Gastroesophageal sphincter (tissue), 4 donors: ENCODE results near the gene FRMD5. TPM values are rescaled to one million over a fixed set of nuclear protein-coding genes. Genes with fewer than 3 reads are reported as not detected.
"Not testable (repeated sequence)": the region's sequence is repeated elsewhere in the genome, so short reads cannot be mapped to it uniquely, and the experiment has no call there.

Source experiments
- ATAC-seq: fragments of 150-250 bp; one replicate; pipeline ENCODE4 v1.9.1; 2016; ENCODE audit warnings: mild to moderate bottlenecking, moderate library complexity
- H3K27ac ChIP-seq, 4 donors: fragments of 200-600 bp; sonication (generic) in 3 of 4; 1 replicate in 3 of 4; 2 replicates in 1 of 4; pipeline ENCODE4 v1.5.1; 2016 to 2019
- H3K27me3 ChIP-seq: fragments of 200-600 bp; sonication (generic); one replicate; pipeline ENCODE4 v1.5.1; 2019
- H3K36me3 ChIP-seq, 2 donors: fragments of 200-600 bp; sonication (generic); one replicate each; pipeline ENCODE4 v1.5.1; 2019; ENCODE audit warnings: control low read depth in 1 of 2
- H3K4me1 ChIP-seq, 3 donors: fragments of 200-600 bp; sonication (generic); 1 replicate in 2 of 3; 2 replicates in 1 of 3; pipeline ENCODE4 v1.5.1; 2016 to 2019; ENCODE audit warnings: control low read depth in 2 of 3
- H3K4me3 ChIP-seq, 2 donors: fragments of 200-600 bp; sonication (generic); one replicate each; pipeline ENCODE4 v1.5.1; 2019; ENCODE audit warnings: mild to moderate bottlenecking in 1 of 2, moderate library complexity in 1 of 2
- H3K9me3 ChIP-seq, 3 donors: fragments of 200-600 bp; sonication (generic); one replicate each; pipeline ENCODE4 v1.5.1; 2017 to 2019; ENCODE audit warnings: control low read depth in 2 of 3
- EP300 ChIP-seq: sonication (generic); formaldehyde crosslinking; IDR thresholded peaks from one replicate; pipeline ENCODE4 v1.6.1; 2017; ENCODE audit warnings: antibody characterized with exemption, mild to moderate bottlenecking
- POLR2A ChIP-seq, 2 donors: fragments of 450-650 bp; IDR thresholded peaks; one replicate each; pipeline ENCODE4 v1.6.1; 2017; ENCODE audit warnings: antibody characterized with exemption in 2 of 2, mild to moderate bottlenecking in 2 of 2, moderate library complexity in 1 of 2
- POLR2AphosphoS5 ChIP-seq: sonication (generic); formaldehyde crosslinking; IDR thresholded peaks from one replicate; pipeline ENCODE4 v1.6.1; 2017; ENCODE audit warnings: antibody characterized with exemption
- WGBS, 2 donors: methylation state at CpG; one replicate each; pipeline ENCODE4 v1.1.5; 2018; ENCODE audit warnings: low coverage in 1 of 2; 5-methylcytosine and 5-hydroxymethylcytosine counted together
- total RNA-seq, 4 donors: library from RNA; depleted of rRNA; stranded (reverse); fragments of >200 nt; gene quantifications; one replicate each; pipeline ENCODE4 v1.1.0, GENCODE V29; 2016
- TF ChIP-seq, protein P1 (sequence below), 4 experiments: fragments of 200-600 bp in 2 of 4; fragments of 450-650 bp in 2 of 4; sonication (generic) in 1 of 4; IDR thresholded peaks; one replicate each; pipeline ENCODE4 v1.5.1; 2017 to 2019; ENCODE audit warnings: antibody characterized with exemption in 4 of 4, mild to moderate bottlenecking in 2 of 4, moderate library complexity in 2 of 4

The FRMD5 gene
- total RNA-seq, 4 donors from 2014 or later: 0.47 to 1.2 (median 0.90) TPM

GRCh38 chr15:44227584-44227983 is 32.5 kb upstream of the FRMD5 start:
- Histone ChIP-seq H3K27ac (no peak overlapping the region), H3K4me3 (no peak overlapping the region), H3K9me3 (peaks cover 0 to 7% (median 0%) of the 10 kb centered on the region in 3 donors), H3K27me3 (peaks cover 16% of the 10 kb centered on the region), H3K4me1 (no peaks in the 10 kb centered on the region), H3K36me3 (no peaks in the 10 kb centered on the region)
- TF ChIP-seq POLR2AphosphoS5 (no peak), POLR2A (IDR thresholded peaks at IDR 0.05) (no peak), EP300 (no peak)
- TF ChIP-seq, protein P1, sequence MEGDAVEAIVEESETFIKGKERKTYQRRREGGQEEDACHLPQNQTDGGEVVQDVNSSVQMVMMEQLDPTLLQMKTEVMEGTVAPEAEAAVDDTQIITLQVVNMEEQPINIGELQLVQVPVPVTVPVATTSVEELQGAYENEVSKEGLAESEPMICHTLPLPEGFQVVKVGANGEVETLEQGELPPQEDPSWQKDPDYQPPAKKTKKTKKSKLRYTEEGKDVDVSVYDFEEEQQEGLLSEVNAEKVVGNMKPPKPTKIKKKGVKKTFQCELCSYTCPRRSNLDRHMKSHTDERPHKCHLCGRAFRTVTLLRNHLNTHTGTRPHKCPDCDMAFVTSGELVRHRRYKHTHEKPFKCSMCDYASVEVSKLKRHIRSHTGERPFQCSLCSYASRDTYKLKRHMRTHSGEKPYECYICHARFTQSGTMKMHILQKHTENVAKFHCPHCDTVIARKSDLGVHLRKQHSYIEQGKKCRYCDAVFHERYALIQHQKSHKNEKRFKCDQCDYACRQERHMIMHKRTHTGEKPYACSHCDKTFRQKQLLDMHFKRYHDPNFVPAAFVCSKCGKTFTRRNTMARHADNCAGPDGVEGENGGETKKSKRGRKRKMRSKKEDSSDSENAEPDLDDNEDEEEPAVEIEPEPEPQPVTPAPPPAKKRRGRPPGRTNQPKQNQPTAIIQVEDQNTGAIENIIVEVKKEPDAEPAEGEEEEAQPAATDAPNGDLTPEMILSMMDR (IDR thresholded peaks at IDR 0.05): no peak
- ATAC-seq: no peak

DNA sequence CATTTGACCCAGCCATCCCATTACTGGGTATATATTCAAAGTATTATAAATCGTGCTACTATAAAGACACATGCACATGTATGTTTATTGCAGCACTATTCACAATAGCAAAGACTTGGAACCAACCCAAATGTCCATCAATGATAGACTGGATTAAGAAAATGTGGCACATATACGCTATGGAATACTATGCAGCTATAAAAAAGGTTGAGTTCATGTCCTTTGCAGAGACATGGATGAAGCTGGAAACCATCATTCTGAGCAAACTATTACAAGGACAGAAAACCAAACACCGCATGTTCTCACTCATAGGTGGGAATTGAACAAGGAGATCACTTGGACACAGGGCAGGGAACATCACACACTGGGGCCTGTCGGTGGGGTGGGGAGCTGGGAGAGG is 31.9 kb upstream of the FRMD5 start:
- not testable (repeated sequence) for H3K4me1 ChIP-seq, ATAC-seq, H3K27ac ChIP-seq, H3K9me3 ChIP-seq, H3K4me3 ChIP-seq, H3K36me3 ChIP-seq
- 91 to 95% methylated on average over 4 of the region's 4 CpGs for WGBS, 2 donors
- H3K27me3 ChIP-seq: peaks cover 17% of the 10 kb centered on the region

- Histone ChIP-seq H3K4me1 (no peaks in the 10 kb centered on the region), H3K36me3 (no peaks in the 10 kb centered on the region), H3K27me3 (peaks cover 17% of the 10 kb centered on the region), H3K9me3 (peaks cover 0 to 7% (median 0%) of the 10 kb centered on the region in 3 donors), H3K27ac (no peak overlapping the region), H3K4me3 (no peak overlapping the region)
- TF ChIP-seq EP300: no peak
- TF ChIP-seq POLR2AphosphoS5: no peak
- TF ChIP-seq, protein P1 (IDR thresholded peaks at IDR 0.05): no peak
- TF ChIP-seq POLR2A (IDR thresholded peaks at IDR 0.05): no peak
- 44 to 53% methylated on average over 1 of the region's 1 CpG for WGBS, 2 donors
- no peak for ATAC-seq
Observed at GRCh38 chr15:44222478-44222877, 27.4 kb upstream of the FRMD5 start.

GRCh38 chr15:44219073-44219472 is 24.0 kb upstream of the FRMD5 start:
- TF ChIP-seq POLR2A (IDR thresholded peaks at IDR 0.05) (no peak), POLR2AphosphoS5 (no peak), EP300 (no peak)
- TF ChIP-seq, protein P1 (IDR thresholded peaks at IDR 0.05): no peak
- WGBS, 2 donors: 72 to 75% methylated on average over 2 to 3 of the region's 3 CpGs
- H3K4me1 ChIP-seq: no peaks in the 10 kb centered on the region
- no peak for ATAC-seq
- H3K27me3 ChIP-seq: peaks cover 22% of the 10 kb centered on the region
- H3K4me3 ChIP-seq: no peak overlapping the region
- H3K27ac ChIP-seq: no peak overlapping the region
- no peaks in the 10 kb centered on the region for H3K36me3 ChIP-seq
- no peaks in the 10 kb centered on the region for H3K9me3 ChIP-seq

- Histone ChIP-seq H3K4me3 (no peak overlapping the region), H3K27ac (no peak overlapping the region), H3K9me3 (no peaks in the 10 kb centered on the region), H3K4me1 (no peaks in the 10 kb centered on the region), H3K36me3 (no peaks in the 10 kb centered on the region), H3K27me3 (peaks cover 15% of the 10 kb centered on the region)
- WGBS, 2 donors: 40% methylated on average over 1 of the region's 1 CpG; no CpG with 5 or more reads in 1 of the 2 donors
- ATAC-seq: no peak
- TF ChIP-seq, protein P1 (IDR thresholded peaks at IDR 0.05): no peak
- TF ChIP-seq EP300: no peak
- TF ChIP-seq POLR2AphosphoS5: no peak
- no peak for TF ChIP-seq POLR2A (IDR thresholded peaks at IDR 0.05)
Observed at GRCh38 chr15:44216958-44217357, 21.9 kb upstream of the FRMD5 start.

- Histone ChIP-seq H3K4me3 (no peak overlapping the region), H3K4me1 (no peaks in the 10 kb centered on the region), H3K27me3 (peaks cover 28% of the 10 kb centered on the region), H3K27ac (no peak overlapping the region), H3K36me3 (no peaks in the 10 kb centered on the region), H3K9me3 (no peaks in the 10 kb centered on the region)
- TF ChIP-seq, protein P1 (IDR thresholded peaks at IDR 0.05): no peak
- TF ChIP-seq EP300 (no peak), POLR2A (IDR thresholded peaks at IDR 0.05) (no peak)
- 33 to 50% methylated on average over 2 to 3 of the region's 3 CpGs for WGBS, 2 donors
- ATAC-seq: no peak
Observed at GRCh38 chr15:44215594-44215993, 20.5 kb upstream of the FRMD5 start.
